Measurements from ENCODE around the gene TTYH3.

The TTYH3 gene

GRCh38 chr7:2680256-2680655, 48.5 kb downstream of the TTYH3 start:
- no peak for DNase-seq (ENCODE audit: low read depth)
- no peak for TF ChIP-seq CTCF (conservative IDR thresholded peaks at IDR 0.05; ENCODE audit: low read depth, low read length)
- H3K4me3 ChIP-seq (ENCODE audit: low read depth, low read length), result no peak overlapping the region

GRCh38 chr7:2680792-2681490, 49.2 kb downstream of the TTYH3 start:
- no peak overlapping the region for H3K4me3 ChIP-seq (ENCODE audit: low read depth, low read length)
- peak; percentile 72 for DNase-seq (ENCODE audit: low read depth)
- TF ChIP-seq CTCF (conservative IDR thresholded peaks at IDR 0.05; ENCODE audit: low read depth, low read length), result peak; percentile 82

GRCh38 chr7:2681929-2682799, 50.4 kb downstream of the TTYH3 start:
- no peak for DNase-seq (ENCODE audit: low read depth)
- no peak for TF ChIP-seq CTCF (conservative IDR thresholded peaks at IDR 0.05; ENCODE audit: low read depth, low read length)

GRCh38 chr7:2684501-2684900, 52.7 kb downstream of the TTYH3 start:
- no peak for TF ChIP-seq CTCF (conservative IDR thresholded peaks at IDR 0.05; ENCODE audit: low read depth, low read length)
- DNase-seq (ENCODE audit: low read depth), result no peak
- no peak overlapping the region for H3K4me3 ChIP-seq (ENCODE audit: low read depth, low read length)

More at GRCh38 chr7:2681929-2682799, 50.4 kb downstream of the TTYH3 start:
- no peak overlapping the region for H3K4me3 ChIP-seq (ENCODE audit: low read depth, low read length)

- no peak for DNase-seq (ENCODE audit: low read depth)
- no peak overlapping the region for H3K4me3 ChIP-seq (ENCODE audit: low read depth, low read length)
- no peak for TF ChIP-seq CTCF (conservative IDR thresholded peaks at IDR 0.05; ENCODE audit: low read depth, low read length)
Observed at GRCh38 chr7:2686101-2686500, 54.3 kb downstream of the TTYH3 start.

- no peak overlapping the region for H3K4me3 ChIP-seq (ENCODE audit: low read depth, low read length)
Observed at GRCh38 chr7:2687338-2687869, 55.6 kb downstream of the TTYH3 start.

More at GRCh38 chr7:2687338-2687869, 55.6 kb downstream of the TTYH3 start:
- DNase-seq (ENCODE audit: low read depth), result no peak
- no peak for TF ChIP-seq CTCF (conservative IDR thresholded peaks at IDR 0.05; ENCODE audit: low read depth, low read length)

Measured in choroid plexus epithelial cell (primary cell).